NCI-H2227 (cell line): Measurements from ENCODE around the gene POLR1F.

Source experiments
- DNase-seq: peaks from one replicate; lab custom pipeline; 2025; ENCODE audit not compliant: unreplicated experiment; lab: John Stamatoyannopoulos, UW

POLR1F gene

GRCh38 chr7:19677180-19677579 is 31.7 kb downstream of the POLR1F start:
- no peak for DNase-seq

GRCh38 chr7:19675816-19676215 is 33.0 kb downstream of the POLR1F start:
- DNase-seq: no peak

- no peak for DNase-seq
Measured at GRCh38 chr7:19674266-19674960, 34.4 kb downstream of the POLR1F start.

- no peak for DNase-seq
Measured at GRCh38 chr7:19670806-19671205, 38.0 kb downstream of the POLR1F start.

GRCh38 chr7:19665399-19666008 is 43.3 kb downstream of the POLR1F start:
- peak; percentile 17 for DNase-seq

GRCh38 chr7:19663816-19664462 is 44.9 kb downstream of the POLR1F start:
- no peak for DNase-seq

GRCh38 chr7:19648791-19649190 is 60.0 kb downstream of the POLR1F start:
- DNase-seq: no peak
